Tibial nerve (tissue), 4 donors: ENCODE data around the gene NCF4.

Experiments
- EP300 ChIP-seq, 2 donors: sonication (generic); formaldehyde crosslinking; IDR thresholded peaks; one replicate each; pipeline ENCODE4 v1.6.1; 2017; ENCODE audit warnings: antibody characterized with exemption in 2 of 2, mild to moderate bottlenecking in 1 of 2
- POLR2A ChIP-seq, 2 donors: fragments of 450-650 bp; IDR thresholded peaks; one replicate each; pipeline ENCODE4 v1.6.1; 2017; ENCODE audit warnings: antibody characterized with exemption in 2 of 2, mild to moderate bottlenecking in 2 of 2, moderate library complexity in 2 of 2
- TF ChIP-seq, protein P1 (sequence below), 5 experiments: fragments of 200-600 bp in 3 of 5; fragments of 450-650 bp in 2 of 5; sonication (generic) in 3 of 5; IDR thresholded peaks; one replicate each; pipeline ENCODE4 v1.5.1; 2016 to 2019; ENCODE audit warnings: antibody characterized with exemption in 5 of 5, mild to moderate bottlenecking in 3 of 5, moderate library complexity in 2 of 5

GRCh38 chr22:36864454-36865215, 3.8 kb downstream of the NCF4 start:
- TF ChIP-seq, protein P1, sequence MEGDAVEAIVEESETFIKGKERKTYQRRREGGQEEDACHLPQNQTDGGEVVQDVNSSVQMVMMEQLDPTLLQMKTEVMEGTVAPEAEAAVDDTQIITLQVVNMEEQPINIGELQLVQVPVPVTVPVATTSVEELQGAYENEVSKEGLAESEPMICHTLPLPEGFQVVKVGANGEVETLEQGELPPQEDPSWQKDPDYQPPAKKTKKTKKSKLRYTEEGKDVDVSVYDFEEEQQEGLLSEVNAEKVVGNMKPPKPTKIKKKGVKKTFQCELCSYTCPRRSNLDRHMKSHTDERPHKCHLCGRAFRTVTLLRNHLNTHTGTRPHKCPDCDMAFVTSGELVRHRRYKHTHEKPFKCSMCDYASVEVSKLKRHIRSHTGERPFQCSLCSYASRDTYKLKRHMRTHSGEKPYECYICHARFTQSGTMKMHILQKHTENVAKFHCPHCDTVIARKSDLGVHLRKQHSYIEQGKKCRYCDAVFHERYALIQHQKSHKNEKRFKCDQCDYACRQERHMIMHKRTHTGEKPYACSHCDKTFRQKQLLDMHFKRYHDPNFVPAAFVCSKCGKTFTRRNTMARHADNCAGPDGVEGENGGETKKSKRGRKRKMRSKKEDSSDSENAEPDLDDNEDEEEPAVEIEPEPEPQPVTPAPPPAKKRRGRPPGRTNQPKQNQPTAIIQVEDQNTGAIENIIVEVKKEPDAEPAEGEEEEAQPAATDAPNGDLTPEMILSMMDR (IDR thresholded peaks at IDR 0.05), result no peak
- TF ChIP-seq EP300 (IDR thresholded peaks at IDR 0.05) (no peak), POLR2A (IDR thresholded peaks at IDR 0.05) (no peak)
